ENCODE data around the gene HYDIN.
"Not testable (repeated sequence)": the region's sequence is repeated elsewhere in the genome, so short reads cannot be mapped to it uniquely, and the experiment has no call there.

Gene HYDIN

DNA sequence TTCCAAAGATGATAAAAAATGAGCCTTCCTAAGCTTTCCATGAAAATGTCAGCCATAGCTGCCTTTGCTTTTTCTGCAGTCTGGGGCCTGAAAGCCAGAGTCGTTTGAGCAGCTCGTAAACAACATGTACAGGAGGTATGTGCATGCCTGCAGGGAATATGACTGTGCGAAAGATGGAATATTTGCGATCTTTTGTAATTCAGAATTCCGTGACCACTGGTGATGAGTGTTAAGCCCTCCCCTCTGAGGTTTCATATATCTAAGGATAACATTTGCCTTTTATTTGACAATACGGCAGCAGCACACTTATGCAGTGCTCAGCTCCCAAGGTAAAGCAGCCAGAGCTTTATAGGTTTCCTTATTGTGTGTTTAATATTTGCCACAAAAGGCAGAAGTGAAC lies 192.5 kb downstream of the HYDIN start:
- H3K27ac ChIP-seq = not testable (repeated sequence)

DNA sequence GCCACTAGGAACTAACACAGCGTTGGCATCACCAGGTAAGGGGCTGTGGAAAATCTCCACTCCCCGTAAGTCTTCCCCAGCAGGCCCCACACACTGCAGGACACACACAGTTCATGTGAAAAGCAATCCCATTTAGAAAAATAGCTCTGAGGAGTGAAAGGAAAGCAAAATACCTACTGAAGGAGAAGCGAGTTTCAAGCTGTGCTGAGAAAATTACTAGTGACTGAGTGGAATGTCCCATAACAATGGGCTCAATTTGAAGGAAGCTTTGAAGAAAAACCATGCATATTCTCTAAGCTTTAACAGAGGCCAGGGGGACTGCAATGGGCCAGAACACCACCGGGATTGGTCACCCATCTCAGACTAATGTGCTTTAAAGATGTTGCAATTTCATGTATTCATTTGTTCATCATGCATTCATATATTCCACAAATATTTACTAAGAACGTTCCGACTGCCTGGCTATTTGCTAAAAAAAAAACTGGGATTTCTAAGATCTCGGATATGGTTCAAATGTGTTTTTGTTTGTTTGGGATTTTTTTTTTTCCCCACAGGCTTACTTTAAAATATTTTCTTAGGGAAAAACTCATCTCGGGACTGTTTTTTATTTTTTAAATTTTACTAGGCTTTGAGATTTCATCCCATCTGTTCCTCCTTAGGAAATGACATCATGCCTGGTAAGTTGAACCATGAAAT lies 202.3 kb downstream of the HYDIN start:
- not testable (repeated sequence) for H3K27ac ChIP-seq

DNA sequence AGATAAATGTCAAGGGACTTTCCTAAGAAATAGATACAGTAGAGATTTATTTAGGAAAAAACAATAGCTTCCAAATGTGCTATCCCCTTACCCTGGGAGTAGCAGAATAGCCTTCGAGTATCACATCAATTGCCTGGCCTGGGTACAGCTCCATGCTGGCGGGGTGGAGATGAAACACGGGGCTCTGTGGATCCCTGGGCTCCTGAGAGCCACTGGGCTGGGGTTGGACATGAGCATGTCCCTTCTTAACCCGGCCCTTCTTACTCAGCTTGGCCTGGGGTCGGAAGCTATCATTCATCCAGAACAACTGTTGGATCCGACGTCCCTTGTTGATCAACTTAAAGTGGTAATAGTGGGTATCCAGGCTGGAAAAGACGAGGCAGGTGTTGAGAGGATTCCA lies 203.0 kb downstream of the HYDIN start:
- H3K27ac ChIP-seq = not testable (repeated sequence)

DNA sequence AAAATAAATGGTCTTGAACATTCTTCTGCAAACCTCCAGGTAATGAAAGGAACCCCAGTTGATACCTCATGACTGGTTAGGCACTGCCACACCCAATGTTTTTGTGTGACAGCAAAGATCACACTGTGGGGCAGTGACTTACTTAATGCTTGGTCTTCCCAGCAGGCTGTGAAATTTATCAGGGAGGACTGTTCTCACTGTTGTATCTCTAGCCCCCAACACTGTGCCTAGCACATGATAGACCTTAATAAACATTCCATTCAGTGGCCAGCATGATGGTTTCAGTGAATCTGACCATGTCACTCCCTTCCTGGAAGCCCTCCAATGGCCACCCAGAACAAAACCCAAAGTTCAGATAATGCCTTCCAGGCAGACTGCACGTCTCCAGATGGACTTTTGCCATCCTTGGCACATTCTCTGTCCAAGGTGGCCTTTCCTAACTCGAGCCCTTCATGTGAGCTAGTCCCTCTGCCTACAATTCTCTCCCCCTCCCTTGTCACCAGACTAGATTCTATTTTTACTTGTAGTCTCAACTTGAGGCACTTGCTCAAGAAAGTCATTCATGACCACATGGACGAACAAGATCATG lies 206.6 kb downstream of the HYDIN start:
- not testable (repeated sequence) for H3K27ac ChIP-seq

DNA sequence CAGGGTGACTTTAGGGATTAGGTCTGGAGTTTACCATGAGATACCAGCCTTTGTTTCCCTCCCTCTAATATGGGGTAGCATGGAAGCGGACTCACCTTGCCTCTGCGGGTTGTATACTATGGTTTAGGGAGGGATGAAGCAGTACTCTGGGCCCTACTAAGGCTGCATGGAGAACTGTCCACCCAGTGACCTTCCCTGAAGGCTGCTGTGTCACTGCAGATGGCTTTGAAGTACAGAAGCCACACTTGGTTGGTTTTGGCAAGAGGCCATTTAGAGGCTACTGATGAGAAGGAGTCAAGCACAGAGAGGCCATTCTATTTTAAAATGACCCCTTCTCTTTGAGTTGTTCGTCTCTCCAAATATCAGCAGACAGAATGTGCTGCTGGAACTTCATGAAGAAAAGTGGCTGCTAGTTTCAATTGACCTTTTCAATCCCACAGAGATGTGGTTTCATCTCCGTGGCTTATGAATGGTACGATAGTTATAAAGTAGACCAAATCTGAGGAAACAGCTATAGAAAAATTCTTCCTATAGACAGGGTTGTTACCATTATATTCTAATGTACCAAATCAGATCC lies 208.5 kb downstream of the HYDIN start:
- not testable (repeated sequence) for H3K27ac ChIP-seq

DNA sequence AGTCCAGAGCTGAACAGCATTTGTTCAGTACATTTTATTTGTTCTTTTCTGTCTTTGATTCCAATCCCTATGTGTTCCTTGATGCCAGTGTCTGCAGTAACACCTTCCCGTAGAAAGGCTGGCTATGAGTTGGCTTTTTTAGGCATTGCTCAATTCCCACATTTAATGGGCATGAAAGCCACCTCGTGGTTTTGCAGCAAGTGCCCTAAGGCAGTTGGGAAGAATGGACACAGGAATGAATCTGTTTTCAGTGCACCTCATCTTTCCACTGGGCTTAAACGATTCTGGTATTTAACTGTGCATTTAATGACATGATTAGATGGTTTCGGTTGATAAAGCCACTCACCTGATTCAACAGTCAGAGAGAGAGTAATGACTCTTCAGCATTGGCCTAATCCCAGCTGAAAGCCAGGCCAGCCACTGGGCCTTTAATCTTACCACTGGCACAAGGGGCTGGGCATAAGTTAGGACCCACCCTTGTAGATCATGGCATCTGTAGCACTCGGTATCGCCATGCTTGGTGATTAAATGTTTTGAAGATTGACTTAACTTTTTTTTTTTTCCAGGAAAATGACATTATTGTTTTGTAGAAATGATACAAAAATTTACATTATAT lies 211.3 kb downstream of the HYDIN start:
- H3K27ac ChIP-seq = not testable (repeated sequence)

DNA sequence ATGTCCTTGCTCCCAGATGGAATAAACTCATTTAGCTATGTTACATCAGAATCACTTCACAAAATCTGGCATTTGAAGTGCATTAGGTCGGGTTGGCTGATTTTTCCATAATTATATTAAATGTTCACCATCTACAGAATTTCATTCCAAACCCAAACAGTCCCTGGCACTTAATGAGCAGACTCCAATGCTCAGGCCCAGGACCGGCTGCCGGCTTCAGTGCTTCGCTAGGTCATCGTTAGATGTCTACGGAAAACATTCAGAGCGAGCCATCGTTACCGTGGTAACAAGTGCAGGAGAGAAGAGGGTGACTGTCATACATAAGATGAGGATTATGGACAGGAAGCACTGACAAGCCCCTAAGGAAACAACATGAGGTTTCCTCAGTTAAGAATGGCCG lies 215.1 kb downstream of the HYDIN start:
- H3K27ac ChIP-seq = not testable (repeated sequence)

DNA sequence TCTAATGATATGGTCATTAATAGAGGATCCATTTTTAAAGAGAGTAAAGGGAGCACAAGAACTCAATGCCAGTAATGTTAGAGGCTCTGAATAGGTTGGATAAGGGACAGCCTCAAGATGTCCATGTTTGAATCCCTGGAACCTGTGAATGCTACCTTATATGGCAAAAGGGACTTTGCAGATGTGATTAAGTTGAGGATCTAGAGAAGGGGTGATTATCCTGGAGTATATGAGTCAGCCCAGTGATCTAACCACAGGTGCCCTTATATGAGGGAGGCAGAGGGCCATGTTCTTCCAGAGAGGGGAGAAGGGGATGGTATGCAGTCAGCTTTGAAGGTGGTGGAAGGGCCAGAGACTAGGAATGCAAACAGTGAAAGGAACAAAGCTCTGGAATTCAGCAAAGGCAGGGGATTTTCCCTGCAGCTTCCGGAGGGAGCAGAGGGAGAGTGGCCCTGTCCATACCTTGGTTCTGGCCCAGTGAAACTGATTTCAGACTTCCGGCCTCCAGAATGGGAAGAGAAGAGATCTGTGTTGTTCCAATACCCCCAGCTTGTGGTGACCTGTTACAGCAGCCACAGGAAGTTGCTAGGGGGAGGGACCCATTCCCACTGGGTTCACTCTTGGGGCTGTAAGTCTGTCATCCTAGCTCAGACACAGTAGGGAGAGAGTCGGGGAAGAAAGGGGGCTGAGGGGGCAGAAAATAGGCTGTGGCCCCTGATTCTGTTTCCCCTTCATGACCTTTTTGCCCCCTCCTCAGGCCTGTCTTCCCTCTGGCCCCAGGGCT lies 220.9 kb downstream of the HYDIN start:
- H3K27ac ChIP-seq = not testable (repeated sequence)

DNA sequence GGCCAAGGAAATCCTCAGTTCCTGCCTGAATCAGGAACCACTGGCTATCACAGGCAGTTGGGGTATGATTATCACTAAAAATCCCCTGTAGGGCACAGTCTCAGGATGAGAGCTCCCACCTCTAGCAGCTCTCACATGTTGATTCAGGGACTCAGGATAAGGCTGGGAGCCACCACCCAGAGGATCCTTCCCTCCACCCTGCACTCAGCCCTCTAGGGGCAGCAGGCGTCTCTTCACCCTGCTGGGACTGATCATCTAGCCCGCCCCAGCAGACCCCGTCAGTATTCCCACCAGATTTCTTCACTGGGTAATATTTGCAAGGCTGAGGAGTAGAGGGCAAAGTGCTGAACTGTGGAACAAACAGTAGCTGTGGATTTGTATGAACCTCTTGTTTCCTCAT lies 224.0 kb downstream of the HYDIN start:
- not testable (repeated sequence) for H3K27ac ChIP-seq

DNA sequence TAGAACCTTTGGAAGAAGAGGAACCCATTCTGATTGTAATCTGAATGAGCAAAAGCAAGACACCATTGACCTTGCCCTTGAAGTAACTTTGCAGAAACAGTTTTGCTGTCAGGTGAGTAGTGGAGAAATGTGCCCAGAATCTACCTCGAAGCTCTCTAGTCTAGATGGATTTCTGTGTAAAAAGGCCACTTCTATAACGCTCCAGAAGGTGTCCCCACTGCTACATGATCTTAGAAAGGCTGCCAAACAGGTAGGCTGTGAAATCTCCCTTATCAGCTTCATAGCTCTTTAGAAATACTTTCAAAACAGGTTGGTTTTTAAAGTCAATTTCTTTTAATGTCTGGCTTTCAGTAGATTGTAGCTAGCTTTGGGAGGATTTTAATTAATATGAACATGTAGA lies 230.8 kb downstream of the HYDIN start:
- not testable (repeated sequence) for H3K27ac ChIP-seq

DNA sequence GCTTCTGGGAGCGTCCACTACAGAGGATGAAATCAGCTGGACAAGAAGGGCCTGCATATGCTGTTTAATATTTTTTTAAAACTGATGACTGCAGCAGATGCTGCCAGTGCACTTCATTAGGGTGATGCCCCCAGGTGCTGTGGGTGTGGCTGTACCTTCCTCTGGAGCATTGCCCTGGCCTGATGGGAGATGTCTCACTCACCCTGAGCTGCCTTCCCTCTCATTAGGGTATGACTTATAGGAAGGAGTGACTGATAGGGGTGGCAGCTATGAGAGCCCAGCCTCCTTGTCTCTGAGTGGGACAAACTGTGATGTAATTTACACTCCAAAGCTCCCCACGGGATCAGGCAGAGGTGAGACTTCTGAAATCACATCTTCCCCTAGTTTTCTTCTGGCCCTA lies 234.7 kb downstream of the HYDIN start:
- not testable (repeated sequence) for H3K27ac ChIP-seq

DNA sequence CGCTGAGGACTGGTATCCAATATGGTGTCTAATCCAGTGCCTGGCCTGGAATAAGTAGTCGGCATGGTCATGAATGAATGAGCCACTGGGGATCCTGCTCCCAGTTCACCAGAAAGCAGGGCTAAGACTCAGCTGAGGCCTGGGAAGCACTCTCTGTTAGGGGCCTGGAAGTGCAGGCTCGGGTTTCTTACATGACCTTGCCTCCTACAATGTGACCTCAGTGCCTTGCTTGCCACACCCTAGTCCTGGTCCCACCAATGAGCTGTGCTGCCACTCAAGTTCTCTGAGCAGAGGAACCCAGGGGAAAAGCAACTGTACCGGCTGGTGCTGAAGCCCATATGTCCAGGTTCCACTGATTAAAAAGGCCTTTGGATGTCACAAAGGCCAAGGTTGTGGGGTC lies 238.0 kb downstream of the HYDIN start:
- H3K27ac ChIP-seq = not testable (repeated sequence)

DNA sequence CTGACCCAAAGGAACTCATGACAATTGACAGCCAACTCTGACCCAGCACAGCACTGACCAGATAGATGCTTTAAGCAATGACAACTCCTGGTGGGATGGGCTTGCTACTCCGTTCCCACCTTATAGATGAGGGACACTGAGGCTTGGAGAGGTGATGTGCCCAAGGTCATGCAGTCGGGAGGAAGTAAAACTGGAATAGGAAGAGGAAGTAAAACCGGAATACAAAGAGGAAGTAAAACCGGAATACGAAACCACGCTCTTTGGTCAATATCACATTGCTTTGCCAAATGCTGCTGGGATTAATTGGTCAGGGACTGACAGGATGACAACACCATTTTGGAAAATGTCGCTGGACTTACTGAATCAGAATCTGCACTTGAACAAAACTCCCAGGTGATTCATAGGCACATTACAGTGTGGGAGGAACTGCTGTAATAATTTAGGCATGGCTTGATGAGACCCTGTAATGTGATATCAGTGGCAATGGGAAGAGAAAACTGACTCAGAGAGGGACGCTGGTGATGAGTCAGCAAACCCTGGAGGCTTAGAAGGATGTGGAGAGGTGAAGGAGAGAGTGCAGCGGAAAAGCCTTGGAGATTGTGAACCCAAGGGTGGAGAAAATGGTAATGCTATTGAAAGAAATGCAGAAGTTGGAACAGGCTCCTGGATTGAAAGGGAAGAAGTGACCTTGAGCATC lies 243.4 kb downstream of the HYDIN start:
- H3K27ac ChIP-seq = not testable (repeated sequence)

DNA sequence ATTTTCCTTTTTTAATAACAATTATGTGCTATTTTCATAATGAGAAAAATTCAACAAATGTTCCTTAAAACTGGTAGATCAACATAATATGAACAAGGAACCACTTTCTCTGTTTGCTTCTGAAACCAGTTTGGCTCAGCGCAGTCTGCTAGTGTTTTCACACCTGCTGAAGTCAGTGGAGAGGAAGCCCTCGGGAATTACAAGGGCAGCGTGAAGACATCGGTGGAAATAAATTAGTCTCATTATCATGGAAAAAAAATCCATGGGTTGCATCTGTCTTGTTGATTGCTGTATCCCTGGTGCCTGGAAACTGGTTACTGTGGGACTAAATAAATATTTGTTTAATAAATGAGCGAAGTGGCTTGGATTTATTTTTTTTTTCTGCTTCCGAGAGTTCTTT lies 245.8 kb downstream of the HYDIN start:
- H3K27ac ChIP-seq = not testable (repeated sequence)

DNA sequence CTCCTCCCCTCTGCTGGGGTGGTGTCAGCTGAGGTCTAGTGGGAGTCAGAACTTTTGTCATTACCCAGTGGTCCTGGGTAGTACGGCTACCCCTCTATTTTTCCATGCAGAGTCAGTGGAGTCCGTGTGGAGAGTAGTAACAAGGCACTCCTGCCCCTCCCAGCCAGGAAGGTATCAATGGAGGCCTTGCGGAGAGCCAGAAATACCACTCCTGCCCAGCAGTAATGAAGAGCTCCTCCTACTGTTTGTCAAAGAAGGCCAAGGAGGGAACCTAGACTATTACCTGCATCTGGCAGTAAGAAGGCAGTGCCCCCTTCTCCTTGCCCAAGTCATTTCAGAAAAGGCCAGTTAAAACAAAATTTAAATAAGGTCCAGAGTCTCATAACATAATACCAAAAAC lies 262.2 kb downstream of the HYDIN start:
- H3K27ac ChIP-seq = not testable (repeated sequence)

DNA sequence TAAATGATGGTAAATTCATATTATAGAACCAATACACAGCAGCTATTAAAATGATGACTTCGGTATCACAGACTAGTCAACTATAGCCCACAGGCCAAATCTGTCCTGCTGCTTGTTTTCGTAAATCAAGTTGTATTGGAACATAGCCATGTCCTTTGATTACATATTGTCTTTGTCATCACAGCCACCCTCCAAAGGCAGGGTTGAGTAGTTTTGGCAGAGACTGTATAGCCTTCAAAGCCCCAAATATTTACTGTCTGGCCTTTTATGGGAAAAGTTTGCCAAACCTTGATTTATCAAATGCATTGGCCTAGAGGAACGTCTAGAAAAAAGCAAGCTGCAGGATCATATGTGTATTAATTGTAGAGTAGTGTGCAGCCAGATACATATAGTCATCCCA lies 270.4 kb downstream of the HYDIN start:
- not testable (repeated sequence) for H3K27ac ChIP-seq

DNA sequence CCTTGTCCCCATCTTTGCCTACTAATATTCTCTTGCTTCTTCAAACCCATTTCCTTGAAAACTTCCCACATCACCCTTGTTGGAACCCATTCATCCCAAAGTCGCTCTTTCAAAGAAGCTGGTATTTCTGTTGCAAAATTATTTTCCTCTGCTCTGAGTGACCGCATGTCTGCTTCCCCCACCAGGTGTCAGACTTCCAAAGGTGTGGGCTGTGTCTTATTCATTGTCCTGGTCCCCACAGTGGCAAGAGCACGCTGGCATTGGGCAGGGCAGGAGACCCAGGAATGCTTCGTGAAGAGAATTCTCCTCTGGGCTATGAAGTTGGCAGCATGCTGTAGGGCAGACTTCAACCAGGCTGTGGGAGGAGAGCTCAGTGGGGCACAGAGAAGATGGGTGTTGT lies 275.6 kb downstream of the HYDIN start:
- not testable (repeated sequence) for H3K27ac ChIP-seq

DNA sequence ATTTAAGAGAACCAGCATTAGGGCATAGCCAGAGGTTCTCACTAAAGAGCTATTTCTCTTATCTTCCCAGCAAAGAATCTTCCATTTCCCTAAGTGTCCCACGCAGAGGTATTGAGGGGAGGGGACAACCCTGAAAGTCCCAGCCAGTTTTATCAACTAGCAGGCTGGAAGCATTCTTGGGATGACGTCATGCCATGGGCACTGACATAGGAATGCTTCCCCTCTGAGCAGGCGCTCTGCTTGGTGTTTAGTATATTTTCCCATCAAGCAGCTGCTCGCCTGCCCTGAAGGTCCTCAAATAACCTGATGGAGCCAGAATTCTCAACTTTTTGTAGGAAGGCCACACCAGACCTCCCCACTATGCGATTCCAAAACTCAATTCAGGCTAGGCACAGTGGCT lies 276.7 kb downstream of the HYDIN start:
- not testable (repeated sequence) for H3K27ac ChIP-seq

DNA sequence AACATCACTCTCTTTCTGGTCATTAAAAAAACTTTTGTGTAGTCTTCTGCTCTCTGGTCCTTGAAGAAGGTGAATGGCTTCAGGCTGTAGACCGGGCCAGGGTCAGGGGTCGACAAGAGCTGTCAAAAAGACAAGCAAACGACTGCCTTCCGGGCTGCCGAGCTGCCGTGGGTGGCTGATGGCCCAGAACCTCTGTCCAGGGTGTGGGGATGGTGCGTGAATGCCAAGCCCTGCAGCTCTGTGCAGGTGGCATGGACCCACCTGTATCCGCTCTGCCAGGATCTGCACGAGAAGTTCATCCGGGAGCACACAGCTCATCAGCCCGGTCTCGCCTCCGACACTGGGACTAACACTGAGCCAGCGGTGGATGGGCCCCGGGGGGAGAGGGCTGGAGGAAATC lies 287.0 kb downstream of the HYDIN start:
- not testable (repeated sequence) for H3K27ac ChIP-seq

DNA sequence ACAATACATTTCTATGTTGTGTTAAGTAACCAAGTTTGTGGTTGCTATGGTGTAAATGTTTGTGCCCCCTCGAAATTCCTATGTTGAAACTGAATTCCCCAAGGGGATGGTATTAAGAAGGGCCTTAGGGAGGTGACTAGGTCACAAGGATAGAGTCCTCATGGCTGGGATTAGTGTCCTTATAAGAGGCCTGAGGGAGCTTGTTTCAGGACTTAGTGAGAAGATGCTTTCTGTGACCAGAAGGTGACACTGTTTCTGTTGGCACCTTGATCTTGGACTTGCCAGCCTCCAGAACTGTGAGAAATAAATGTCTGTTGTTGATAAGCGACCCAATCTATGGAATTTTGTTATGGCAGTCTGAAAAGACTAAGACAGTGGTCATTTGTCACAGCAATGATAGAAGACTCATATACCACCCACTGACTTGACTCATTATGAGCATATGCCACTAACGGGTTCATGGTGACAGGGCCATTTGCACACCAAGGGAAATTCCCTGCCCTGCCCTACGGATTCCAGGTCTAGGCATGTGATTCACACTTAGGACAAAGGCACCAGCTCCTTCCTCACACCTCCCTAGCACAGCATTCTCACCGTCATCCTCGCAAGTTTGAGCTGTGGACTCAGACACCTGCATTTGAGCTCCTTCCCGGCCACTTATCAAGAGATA lies 290.7 kb downstream of the HYDIN start:
- not testable (repeated sequence) for H3K27ac ChIP-seq

DNA sequence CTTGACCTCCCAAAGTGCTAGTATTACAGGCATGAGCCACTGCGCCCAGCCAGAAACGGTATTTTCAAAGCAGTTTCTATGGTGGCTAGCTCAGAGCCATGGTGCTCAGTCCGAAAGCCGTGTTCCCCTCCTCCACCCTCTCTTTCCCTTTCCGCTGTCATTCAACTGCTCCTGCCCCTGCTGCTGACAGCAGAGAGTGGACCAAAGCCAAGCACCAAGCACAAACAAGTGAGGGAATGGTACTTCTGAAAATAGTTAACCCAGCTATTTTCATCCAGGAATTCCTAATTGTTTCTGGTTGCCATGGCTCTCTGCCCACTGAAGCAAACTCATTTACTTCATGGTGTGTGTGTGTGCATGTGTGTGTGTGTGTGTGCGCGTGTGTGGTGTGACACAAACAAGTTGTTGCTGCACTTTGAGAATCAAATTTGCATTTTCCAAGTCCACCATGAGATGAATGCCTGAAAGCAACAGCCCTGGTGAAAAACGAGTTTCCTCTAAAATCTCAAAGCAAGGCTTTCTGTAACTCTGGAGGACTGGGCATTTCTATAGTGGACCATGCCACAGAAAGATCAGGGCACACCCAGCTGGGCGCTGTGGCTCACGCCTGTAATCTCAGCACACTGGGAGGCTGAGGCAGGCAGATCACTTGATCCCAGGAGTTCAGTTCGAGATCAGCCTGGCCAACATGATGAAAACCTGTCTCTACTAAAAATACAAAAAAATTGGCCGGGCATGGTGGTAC lies 293.6 kb downstream of the HYDIN start:
- not testable (repeated sequence) for H3K27ac ChIP-seq
